AG04450 (cell line): Measurements from ENCODE around the gene CAMK2B. TPM values are rescaled to one million over a fixed set of nuclear protein-coding genes. Genes with fewer than 3 reads are reported as not detected.
"Not testable (repeated sequence)": the region's sequence is repeated elsewhere in the genome, so short reads cannot be mapped to it uniquely, and the experiment has no call there.

Experiments
- CTCF ChIA-PET: fragments of 300-600, 350-600 bp; formaldehyde crosslinking; extraction: SDS; loops from one replicate; lab custom pipeline; 2022; ENCODE audit warnings: antibody characterized with exemption, inconsistent platforms; lab: Charles Lee
- POLR2A ChIA-PET: fragments of 350-600 bp; formaldehyde crosslinking; extraction: SDS; loops from one replicate; lab custom pipeline; 2021; ENCODE audit warnings: antibody characterized with exemption, inconsistent platforms; lab: Yijun Ruan, JAX
- DNase-seq: peaks from one replicate; pipeline ENCODE4 v3.0.0-alpha.2; 2011; ENCODE audit warnings: low read depth, low spot score
- H3K27ac ChIP-seq: one replicate; pipeline ENCODE4 v1.5.1; 2012; ENCODE audit warnings: low read depth, low read length, control low read depth
- H3K27me3 ChIP-seq: one replicate; pipeline ENCODE4 v1.6.0; 2012; ENCODE audit warnings: low read length; ENCODE audit not compliant: control insufficient read depth, insufficient read depth
- H3K4me3 ChIP-seq: 2 replicates; pipeline ENCODE4 v1.5.1; 2011; ENCODE audit warnings: mild to moderate bottlenecking, low read depth, low read length, control low read depth
- H3K9me3 ChIP-seq: 2 replicates; pipeline ENCODE4 v1.5.1; 2012; ENCODE audit warnings: low read length; ENCODE audit not compliant: control insufficient read depth, insufficient read depth
- CTCF ChIP-seq: IDR thresholded peaks from 2 replicates; pipeline ENCODE4 v1.5.1; 2011; ENCODE audit warnings: low read depth, low read length, control low read depth, inconsistent platforms
- polyA plus RNA-seq: library from polyadenylated mRNA; depleted of rRNA; stranded (reverse); fragments of >200 nt; gene quantifications from 2 replicates; pipeline ENCODE4 v1.2.3, GENCODE V29; 2011; rRNA removed

The CAMK2B gene
- polyA plus RNA-seq, 1 experiment = not detected

- H3K27ac ChIP-seq = no peak overlapping the region
- no peak for DNase-seq
- peaks cover 12% of the 10 kb centered on the region for H3K27me3 ChIP-seq
- no peak for TF ChIP-seq CTCF
- CTCF ChIA-PET = no interaction called here
- H3K4me3 ChIP-seq = no peak overlapping the region
- POLR2A ChIA-PET = no interaction called here
- H3K9me3 ChIP-seq = peaks cover 3% of the 10 kb centered on the region
Observed at GRCh38 chr7:44173911-44174693, 151.3 kb downstream of the CAMK2B start.

- CTCF ChIA-PET = no interaction called here
- no peak overlapping the region for H3K4me3 ChIP-seq
- DNase-seq = no peak
- H3K27ac ChIP-seq = no peak overlapping the region
- no peak for TF ChIP-seq CTCF
- peaks cover 13% of the 10 kb centered on the region for H3K27me3 ChIP-seq
- POLR2A ChIA-PET = no interaction called here
- H3K9me3 ChIP-seq = peaks cover 3% of the 10 kb centered on the region
Observed at GRCh38 chr7:44172803-44173424, 152.5 kb downstream of the CAMK2B start.

GRCh38 chr7:44172352-44172751, 153.0 kb downstream of the CAMK2B start:
- TF ChIP-seq CTCF = no peak
- ChIA-PET POLR2A (no interaction called here), CTCF (no interaction called here)
- Histone ChIP-seq H3K4me3 (no peak overlapping the region), H3K27me3 (peaks cover 13% of the 10 kb centered on the region), H3K9me3 (peaks cover 3% of the 10 kb centered on the region), H3K27ac (no peak overlapping the region)
- DNase-seq = no peak

- CTCF ChIA-PET, H3K27ac ChIP-seq, POLR2A ChIA-PET, DNase-seq, H3K9me3 ChIP-seq, H3K4me3 ChIP-seq: not testable (repeated sequence)
- peaks cover 13% of the 10 kb centered on the region for H3K27me3 ChIP-seq
Observed at GRCh38 chr7:44171901-44172300, 153.5 kb downstream of the CAMK2B start.

GRCh38 chr7:44167920-44168319, 157.5 kb downstream of the CAMK2B start:
- Histone ChIP-seq H3K27me3 (peaks cover 4% of the 10 kb centered on the region), H3K9me3 (peaks cover 3% of the 10 kb centered on the region), H3K4me3 (no peak overlapping the region), H3K27ac (no peak overlapping the region)
- CTCF ChIA-PET = no interaction called here
- POLR2A ChIA-PET = no interaction called here
- DNase-seq = no peak
- TF ChIP-seq CTCF = no peak

Other genes with a start within 250 kb of the CAMK2B start
- 4.6 and 5.1 TPM in 2 replicates for gene POLM, start 243.1 kb downstream of the CAMK2B start, polyA plus RNA-seq
- gene AEBP1, start 221.2 kb downstream of the CAMK2B start, polyA plus RNA-seq = 18.5 and 30.7 TPM in 2 replicates
- gene POLD2, start 202.0 kb downstream of the CAMK2B start, polyA plus RNA-seq = 64.8 and 79.6 TPM in 2 replicates
- not detected in 2 replicates for gene MYL7, start 184.3 kb downstream of the CAMK2B start, polyA plus RNA-seq
- 0.35 and 0.47 TPM in 2 replicates for gene GCK, start 136.2 kb downstream of the CAMK2B start, polyA plus RNA-seq
- gene YKT6, start 124.6 kb downstream of the CAMK2B start, polyA plus RNA-seq = 124 and 138 TPM in 2 replicates
- gene NUDCD3, start 165.1 kb upstream of the CAMK2B start, polyA plus RNA-seq = 61.4 and 77.0 TPM in 2 replicates
- gene NPC1L1, start 215.7 kb upstream of the CAMK2B start, polyA plus RNA-seq = 0.36 and 0.42 TPM in 2 replicates
- gene DDX56, start 248.3 kb upstream of the CAMK2B start, polyA plus RNA-seq = 45.9 and 52.6 TPM in 2 replicates